ENCODE results near the gene ARRDC2. TPM values are rescaled to one million over a fixed set of nuclear protein-coding genes. Genes with fewer than 3 reads are reported as not detected.

ARRDC2 gene
- total and polyA plus RNA-seq, 10 of the 15 experiments (the other 5 are each of a cell fraction or from before 2014, with no cell fraction given) = 0.48 to 10.1 (median 4.8) TPM

DNA sequence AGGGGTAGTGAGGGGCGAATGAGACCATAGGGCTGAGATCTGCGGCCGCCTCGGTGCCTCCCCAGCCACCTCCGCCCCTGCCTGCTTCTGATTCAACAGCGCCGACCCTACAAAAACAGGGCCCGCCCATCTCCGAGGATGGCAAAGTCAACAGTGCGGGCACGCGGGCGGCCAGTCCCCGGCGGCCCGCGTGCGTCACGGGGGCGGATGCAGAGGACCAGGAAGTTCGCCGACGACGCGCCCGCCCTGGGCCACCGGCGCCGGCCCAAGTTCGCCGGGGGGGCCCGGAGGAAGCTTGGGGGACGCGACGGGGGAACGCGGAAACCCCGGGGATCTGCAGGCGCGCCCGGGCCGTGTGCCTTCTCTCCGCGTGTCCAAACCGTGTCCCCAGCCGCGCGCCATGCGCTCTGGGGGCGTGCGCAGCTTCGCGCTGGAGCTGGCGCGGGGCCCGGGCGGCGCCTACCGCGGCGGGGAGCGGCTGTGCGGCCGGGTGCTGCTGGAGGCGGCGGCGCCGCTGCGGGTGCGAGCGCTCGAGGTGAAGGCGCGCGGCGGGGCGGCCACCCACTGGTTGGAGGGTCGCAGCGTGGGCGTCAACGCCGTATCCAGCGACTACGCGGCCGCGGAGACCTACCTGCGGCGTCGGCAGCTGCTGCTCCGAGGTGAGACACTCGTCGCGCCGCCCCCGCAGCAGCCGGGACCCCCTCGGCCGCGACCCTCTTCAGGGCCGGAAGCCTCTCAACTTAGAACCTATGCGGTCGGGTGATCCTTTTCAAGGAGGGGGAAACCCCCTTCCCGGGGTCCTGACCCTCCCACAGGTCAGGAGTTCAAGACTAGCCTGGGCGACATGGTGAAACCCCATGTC is 6.8 kb upstream of the ARRDC2 start (continued):
- TF ChIP-seq ATF7 (IDR thresholded peaks at IDR 0.05; ENCODE audit: low read depth) = no peak
- TF ChIP-seq, protein P1, sequence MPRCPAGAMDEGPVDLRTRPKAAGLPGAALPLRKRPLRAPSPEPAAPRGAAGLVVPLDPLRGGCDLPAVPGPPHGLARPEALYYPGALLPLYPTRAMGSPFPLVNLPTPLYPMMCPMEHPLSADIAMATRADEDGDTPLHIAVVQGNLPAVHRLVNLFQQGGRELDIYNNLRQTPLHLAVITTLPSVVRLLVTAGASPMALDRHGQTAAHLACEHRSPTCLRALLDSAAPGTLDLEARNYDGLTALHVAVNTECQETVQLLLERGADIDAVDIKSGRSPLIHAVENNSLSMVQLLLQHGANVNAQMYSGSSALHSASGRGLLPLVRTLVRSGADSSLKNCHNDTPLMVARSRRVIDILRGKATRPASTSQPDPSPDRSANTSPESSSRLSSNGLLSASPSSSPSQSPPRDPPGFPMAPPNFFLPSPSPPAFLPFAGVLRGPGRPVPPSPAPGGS (IDR thresholded peaks at IDR 0.05; ENCODE audit: borderline replicate concordance, insufficient read depth, low read depth, low read length, poor library complexity, severe bottlenecking) = no peak
- TF ChIP-seq SMAD1 (IDR thresholded peaks at IDR 0.05; ENCODE audit: low read depth, partially characterized antibody) = no peak
- no peak for TF ChIP-seq YBX1 (IDR thresholded peaks at IDR 0.05)
- TF ChIP-seq SMC3 (IDR thresholded peaks at IDR 0.05; ENCODE audit: borderline replicate concordance, low read length) = no peak
- TF ChIP-seq MYC (IDR thresholded peaks at IDR 0.05; ENCODE audit: insufficient read depth, insufficient read length, insufficient replicate concordance, low read length, severe bottlenecking) = no peak
- peak; percentile 95 for TF ChIP-seq DPF2 (IDR thresholded peaks at IDR 0.05)
- no peak for TF ChIP-seq MYB (IDR thresholded peaks at IDR 0.05; ENCODE audit: borderline replicate concordance, low read depth, low read length)
- TF ChIP-seq, protein P2, sequence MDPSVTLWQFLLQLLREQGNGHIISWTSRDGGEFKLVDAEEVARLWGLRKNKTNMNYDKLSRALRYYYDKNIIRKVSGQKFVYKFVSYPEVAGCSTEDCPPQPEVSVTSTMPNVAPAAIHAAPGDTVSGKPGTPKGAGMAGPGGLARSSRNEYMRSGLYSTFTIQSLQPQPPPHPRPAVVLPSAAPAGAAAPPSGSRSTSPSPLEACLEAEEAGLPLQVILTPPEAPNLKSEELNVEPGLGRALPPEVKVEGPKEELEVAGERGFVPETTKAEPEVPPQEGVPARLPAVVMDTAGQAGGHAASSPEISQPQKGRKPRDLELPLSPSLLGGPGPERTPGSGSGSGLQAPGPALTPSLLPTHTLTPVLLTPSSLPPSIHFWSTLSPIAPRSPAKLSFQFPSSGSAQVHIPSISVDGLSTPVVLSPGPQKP (IDR thresholded peaks at IDR 0.05; ENCODE audit: low read depth, low read length) = no peak
- peak; percentile 89 for TF ChIP-seq SMARCA5 (IDR thresholded peaks at IDR 0.05)
- TF ChIP-seq NR2C2 (IDR thresholded peaks at IDR 0.05; ENCODE audit: borderline replicate concordance, control insufficient read depth, insufficient read length, low read depth) = no peak
- TF ChIP-seq ESRRA (IDR thresholded peaks at IDR 0.05; ENCODE audit: low read length) = 0 out of 2 replicates have a peak, but pooled peaks have one; percentile 63
- TF ChIP-seq CREM (IDR thresholded peaks at IDR 0.05; ENCODE audit: low read depth) = peak; percentile 68
- TF ChIP-seq, protein P3, sequence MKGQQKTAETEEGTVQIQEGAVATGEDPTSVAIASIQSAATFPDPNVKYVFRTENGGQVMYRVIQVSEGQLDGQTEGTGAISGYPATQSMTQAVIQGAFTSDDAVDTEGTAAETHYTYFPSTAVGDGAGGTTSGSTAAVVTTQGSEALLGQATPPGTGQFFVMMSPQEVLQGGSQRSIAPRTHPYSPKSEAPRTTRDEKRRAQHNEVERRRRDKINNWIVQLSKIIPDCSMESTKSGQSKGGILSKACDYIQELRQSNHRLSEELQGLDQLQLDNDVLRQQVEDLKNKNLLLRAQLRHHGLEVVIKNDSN (IDR thresholded peaks at IDR 0.05; ENCODE audit: borderline replicate concordance, extremely low read length, insufficient read depth, low read depth, low read length) = peak; percentile 37
- TF ChIP-seq, protein P4, sequence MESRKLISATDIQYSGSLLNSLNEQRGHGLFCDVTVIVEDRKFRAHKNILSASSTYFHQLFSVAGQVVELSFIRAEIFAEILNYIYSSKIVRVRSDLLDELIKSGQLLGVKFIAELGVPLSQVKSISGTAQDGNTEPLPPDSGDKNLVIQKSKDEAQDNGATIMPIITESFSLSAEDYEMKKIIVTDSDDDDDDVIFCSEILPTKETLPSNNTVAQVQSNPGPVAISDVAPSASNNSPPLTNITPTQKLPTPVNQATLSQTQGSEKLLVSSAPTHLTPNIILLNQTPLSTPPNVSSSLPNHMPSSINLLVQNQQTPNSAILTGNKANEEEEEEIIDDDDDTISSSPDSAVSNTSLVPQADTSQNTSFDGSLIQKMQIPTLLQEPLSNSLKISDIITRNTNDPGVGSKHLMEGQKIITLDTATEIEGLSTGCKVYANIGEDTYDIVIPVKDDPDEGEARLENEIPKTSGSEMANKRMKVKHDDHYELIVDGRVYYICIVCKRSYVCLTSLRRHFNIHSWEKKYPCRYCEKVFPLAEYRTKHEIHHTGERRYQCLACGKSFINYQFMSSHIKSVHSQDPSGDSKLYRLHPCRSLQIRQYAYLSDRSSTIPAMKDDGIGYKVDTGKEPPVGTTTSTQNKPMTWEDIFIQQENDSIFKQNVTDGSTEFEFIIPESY (IDR thresholded peaks at IDR 0.05) = no peak
- no peak for TF ChIP-seq GABPA (IDR thresholded peaks at IDR 0.05; ENCODE audit: low read depth)
- TF ChIP-seq BHLHE40 (IDR thresholded peaks at IDR 0.05; ENCODE audit: borderline replicate concordance in 1 of 2, low read depth in 2 of 2, low read length in 1 of 2) = peak; percentile 83 to 89
- TF ChIP-seq BACH1 (IDR thresholded peaks at IDR 0.05; ENCODE audit: borderline replicate concordance) = peak; percentile 76; the same call in 1 of the 2 replicates
- peak; percentile 98 for TF ChIP-seq HDAC6 (IDR thresholded peaks at IDR 0.05; ENCODE audit: unreplicated experiment)
- TF ChIP-seq JUND (IDR thresholded peaks at IDR 0.05; ENCODE audit: low read depth, low read length) = no peak
- TF ChIP-seq NR2F1 (conservative IDR thresholded peaks at IDR 0.05) = peak; percentile 95
- TF ChIP-seq FOS (IDR thresholded peaks at IDR 0.05; ENCODE audit: borderline replicate concordance, extremely low read depth, insufficient read length) = no peak

Measured in GM12878 (cell line).